CMK (cell line): ENCODE data around the gene PPP2R2B.
A peak's percentile ranks its signal among the peaks of the same experiment; 100 is the strongest.
"Not testable (repeated sequence)": the region's sequence is repeated elsewhere in the genome, so short reads cannot be mapped to it uniquely, and the experiment has no call there.

Source experiments
- DNase-seq: peaks from one replicate; pipeline ENCODE4 v3.0.0-alpha.2; 2010; ENCODE audit warnings: low read depth

Gene PPP2R2B

GRCh38 chr5:146600376-146600775 is 278.2 kb downstream of the PPP2R2B start:
- DNase-seq, result no peak

- no peak for DNase-seq
Measured at GRCh38 chr5:146599261-146599660, 279.3 kb downstream of the PPP2R2B start.

GRCh38 chr5:146595088-146595487 is 283.5 kb downstream of the PPP2R2B start:
- no peak for DNase-seq

- DNase-seq, result no peak
Measured at GRCh38 chr5:146592352-146592751, 286.2 kb downstream of the PPP2R2B start.

GRCh38 chr5:146589028-146589345 is 289.6 kb downstream of the PPP2R2B start:
- DNase-seq, result no peak

GRCh38 chr5:146588331-146589027 is 290.1 kb downstream of the PPP2R2B start:
- DNase-seq, result no peak

- DNase-seq, result no peak
Measured at GRCh38 chr5:146586752-146587151, 291.8 kb downstream of the PPP2R2B start.

GRCh38 chr5:146584750-146585149 is 293.8 kb downstream of the PPP2R2B start:
- no peak for DNase-seq

GRCh38 chr5:146582051-146582596 is 296.4 kb downstream of the PPP2R2B start:
- DNase-seq, result no peak

GRCh38 chr5:146580237-146580636 is 298.3 kb downstream of the PPP2R2B start:
- DNase-seq, result no peak

GRCh38 chr5:146574713-146575112 is 303.8 kb downstream of the PPP2R2B start:
- no peak for DNase-seq

- DNase-seq, result no peak
Measured at GRCh38 chr5:146568161-146568560, 310.4 kb downstream of the PPP2R2B start.

GRCh38 chr5:146565764-146566367 is 312.7 kb downstream of the PPP2R2B start:
- DNase-seq, result peak; percentile 4

GRCh38 chr5:146564007-146564762 is 314.4 kb downstream of the PPP2R2B start:
- DNase-seq, result no peak

GRCh38 chr5:146562461-146562860 is 316.1 kb downstream of the PPP2R2B start:
- no peak for DNase-seq

GRCh38 chr5:146561711-146562110 is 316.8 kb downstream of the PPP2R2B start:
- no peak for DNase-seq

GRCh38 chr5:146560205-146560812 is 318.2 kb downstream of the PPP2R2B start:
- no peak for DNase-seq

GRCh38 chr5:146556884-146557283 is 321.7 kb downstream of the PPP2R2B start:
- not testable (repeated sequence) for DNase-seq

GRCh38 chr5:146553446-146553845 is 325.1 kb downstream of the PPP2R2B start:
- no peak for DNase-seq

GRCh38 chr5:146549615-146550014 is 328.9 kb downstream of the PPP2R2B start:
- DNase-seq, result no peak

- no peak for DNase-seq
Measured at GRCh38 chr5:146548781-146549449, 329.6 kb downstream of the PPP2R2B start.

- no peak for DNase-seq
Measured at GRCh38 chr5:146544232-146544631, 334.3 kb downstream of the PPP2R2B start.
